HG03571 (cell line): Measurements from ENCODE around the gene RASGRF1.
"Not testable (repeated sequence)": the region's sequence is repeated elsewhere in the genome, so short reads cannot be mapped to it uniquely, and the experiment has no call there.

Source experiments
- ATAC-seq: cut with Tn5 transposase; IDR thresholded peaks from one replicate; pipeline ENCODE4 v1.9.1; 2021; ENCODE audit not compliant: unreplicated experiment

The RASGRF1 gene

GRCh38 chr15:79009379-79009778 lies 81.2 kb downstream of the RASGRF1 start:
- no peak for ATAC-seq

GRCh38 chr15:79008659-79009058 lies 81.9 kb downstream of the RASGRF1 start:
- ATAC-seq, result no peak

DNA sequence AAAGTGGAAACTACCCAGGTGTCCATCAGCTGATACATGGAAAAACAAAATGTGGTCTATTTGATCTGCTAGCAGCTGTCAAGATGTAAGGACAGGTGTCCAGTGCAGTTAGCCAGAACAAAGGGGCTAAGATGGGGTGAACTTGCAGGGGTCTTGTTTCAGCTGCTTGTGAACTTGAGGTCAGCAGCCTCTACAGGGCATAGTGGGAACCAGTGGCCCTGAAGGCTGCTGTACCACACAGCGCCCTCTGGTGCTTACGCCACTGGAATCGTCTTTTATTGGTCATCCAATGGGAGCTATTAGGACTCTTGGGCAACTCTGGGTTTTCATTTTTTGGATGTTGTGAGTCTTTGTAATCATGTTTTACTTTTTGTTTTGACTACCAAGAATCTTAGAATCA lies 83.5 kb downstream of the RASGRF1 start:
- ATAC-seq, result no peak

DNA sequence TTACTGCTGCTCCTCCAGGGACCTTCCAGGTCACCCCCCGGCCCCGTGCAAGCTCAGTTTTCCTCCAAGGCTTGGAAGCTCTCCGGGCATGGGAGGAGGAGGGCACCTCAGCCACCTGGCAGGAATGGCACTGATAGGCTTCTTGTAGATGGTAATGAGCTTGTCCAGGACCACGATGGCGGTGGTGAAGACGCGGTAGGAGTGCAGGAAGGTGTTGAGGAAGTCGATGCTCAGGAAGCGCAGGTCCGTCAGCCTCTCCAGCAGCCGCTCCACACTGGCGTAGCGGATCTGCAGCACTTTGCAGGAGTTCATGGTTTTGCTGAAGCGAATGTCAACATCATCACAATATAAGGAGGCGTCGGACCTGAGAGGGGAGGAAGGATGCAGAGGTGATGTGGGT lies 84.5 kb downstream of the RASGRF1 start:
- ATAC-seq, result no peak

DNA sequence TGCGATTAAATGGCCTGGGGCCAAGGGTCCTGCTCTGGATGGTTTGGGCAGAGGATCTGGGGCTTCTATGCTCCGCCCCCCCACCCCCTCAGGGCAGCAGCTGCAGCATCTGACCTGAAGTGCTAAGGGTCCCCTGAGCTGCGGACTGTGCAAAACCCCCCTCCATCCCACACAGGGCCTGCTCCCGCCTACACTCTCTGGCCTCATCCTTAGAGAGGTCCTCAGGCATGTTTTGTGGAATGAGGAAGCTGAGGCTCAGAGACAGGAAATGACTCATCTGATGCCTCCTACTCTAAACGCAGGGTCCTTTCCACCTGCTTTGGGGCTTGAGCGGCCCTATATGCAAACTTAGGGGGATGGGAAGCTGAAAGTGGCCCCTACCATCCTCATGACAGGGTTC lies 86.2 kb downstream of the RASGRF1 start:
- ATAC-seq, result peak; percentile 71

- ATAC-seq, result no peak
Observed at GRCh38 chr15:79003896-79004295, 86.7 kb downstream of the RASGRF1 start.

DNA sequence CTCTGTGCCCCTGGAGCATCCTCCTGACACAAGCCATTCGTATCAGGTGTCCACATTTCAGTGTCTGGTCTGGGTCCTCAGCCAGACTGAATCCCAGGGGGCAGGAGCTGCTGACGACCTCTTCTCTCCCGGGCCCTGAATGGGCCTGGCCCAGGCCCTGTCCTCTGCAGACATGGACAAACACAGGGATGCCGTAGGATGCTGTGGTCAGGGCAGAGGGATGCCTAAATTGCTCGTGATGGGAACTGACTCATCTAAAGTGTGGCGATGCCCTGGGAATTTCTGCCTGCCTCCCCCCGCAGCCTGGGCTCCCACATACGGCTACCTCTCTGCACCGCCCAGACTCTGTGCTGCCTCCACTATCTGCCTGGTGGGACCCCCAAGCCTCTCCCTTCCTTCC lies 87.3 kb downstream of the RASGRF1 start:
- no peak for ATAC-seq

DNA sequence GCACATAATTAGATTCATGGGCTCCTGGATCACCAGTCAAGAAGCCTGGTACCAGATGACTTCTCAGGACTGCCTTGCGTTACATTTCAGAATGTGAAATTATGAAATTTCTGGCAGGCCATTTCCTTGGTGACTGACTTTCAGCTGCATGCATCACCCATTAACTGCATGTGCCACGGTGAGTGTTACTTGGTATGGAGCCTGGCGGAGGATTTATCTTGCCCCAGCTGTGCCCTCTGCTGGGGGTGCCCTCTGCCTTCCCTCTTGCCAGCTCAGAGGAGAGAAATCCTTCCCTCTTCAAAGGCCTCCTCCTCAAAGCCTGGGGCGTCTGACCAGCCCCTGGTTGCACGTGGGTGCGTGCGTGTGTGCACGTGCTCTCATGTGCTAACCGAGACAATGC lies 88.0 kb downstream of the RASGRF1 start:
- ATAC-seq, result no peak

DNA sequence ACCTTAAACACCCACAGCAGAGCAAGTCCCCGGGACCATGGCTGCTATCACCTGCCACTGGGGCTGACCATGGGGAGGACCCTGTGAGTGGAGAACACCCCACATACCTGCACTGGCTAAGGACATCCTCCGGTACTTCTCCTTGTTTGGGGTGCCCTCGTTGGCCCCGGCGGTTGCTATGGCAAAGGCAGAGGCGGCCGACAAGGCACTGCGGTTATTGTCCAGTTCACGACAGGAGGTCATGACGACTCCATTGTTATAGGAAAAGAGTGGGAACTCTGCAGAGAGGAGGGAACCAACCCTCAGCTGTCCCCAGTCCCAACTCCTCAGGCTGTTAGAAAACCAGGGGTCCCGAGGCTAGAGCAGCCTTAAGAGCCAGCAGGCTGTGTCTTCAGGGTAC lies 90.9 kb downstream of the RASGRF1 start:
- no peak for ATAC-seq

- ATAC-seq, result no peak
Observed at GRCh38 chr15:78998526-78998925, 92.1 kb downstream of the RASGRF1 start.

GRCh38 chr15:78997981-78998499 lies 92.5 kb downstream of the RASGRF1 start:
- ATAC-seq, result no peak

DNA sequence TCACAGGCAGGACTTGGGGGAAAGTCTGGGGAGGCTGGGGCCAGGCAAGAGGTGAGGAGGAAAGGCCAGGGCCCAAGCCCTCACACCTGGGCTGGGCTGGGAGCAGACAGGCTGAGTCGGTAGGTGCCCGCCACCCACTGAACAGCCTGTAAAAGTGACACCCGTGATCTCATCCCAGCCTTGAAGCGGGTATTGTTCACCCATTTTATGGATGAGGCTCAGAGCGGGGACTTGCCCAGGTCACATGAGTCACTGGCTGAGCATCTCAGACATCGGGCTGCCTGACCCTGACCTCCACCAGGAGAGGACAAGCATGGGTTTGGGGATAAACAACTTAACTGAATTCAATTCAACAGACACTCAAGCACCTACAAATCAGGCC lies 93.7 kb downstream of the RASGRF1 start:
- no peak for ATAC-seq

DNA sequence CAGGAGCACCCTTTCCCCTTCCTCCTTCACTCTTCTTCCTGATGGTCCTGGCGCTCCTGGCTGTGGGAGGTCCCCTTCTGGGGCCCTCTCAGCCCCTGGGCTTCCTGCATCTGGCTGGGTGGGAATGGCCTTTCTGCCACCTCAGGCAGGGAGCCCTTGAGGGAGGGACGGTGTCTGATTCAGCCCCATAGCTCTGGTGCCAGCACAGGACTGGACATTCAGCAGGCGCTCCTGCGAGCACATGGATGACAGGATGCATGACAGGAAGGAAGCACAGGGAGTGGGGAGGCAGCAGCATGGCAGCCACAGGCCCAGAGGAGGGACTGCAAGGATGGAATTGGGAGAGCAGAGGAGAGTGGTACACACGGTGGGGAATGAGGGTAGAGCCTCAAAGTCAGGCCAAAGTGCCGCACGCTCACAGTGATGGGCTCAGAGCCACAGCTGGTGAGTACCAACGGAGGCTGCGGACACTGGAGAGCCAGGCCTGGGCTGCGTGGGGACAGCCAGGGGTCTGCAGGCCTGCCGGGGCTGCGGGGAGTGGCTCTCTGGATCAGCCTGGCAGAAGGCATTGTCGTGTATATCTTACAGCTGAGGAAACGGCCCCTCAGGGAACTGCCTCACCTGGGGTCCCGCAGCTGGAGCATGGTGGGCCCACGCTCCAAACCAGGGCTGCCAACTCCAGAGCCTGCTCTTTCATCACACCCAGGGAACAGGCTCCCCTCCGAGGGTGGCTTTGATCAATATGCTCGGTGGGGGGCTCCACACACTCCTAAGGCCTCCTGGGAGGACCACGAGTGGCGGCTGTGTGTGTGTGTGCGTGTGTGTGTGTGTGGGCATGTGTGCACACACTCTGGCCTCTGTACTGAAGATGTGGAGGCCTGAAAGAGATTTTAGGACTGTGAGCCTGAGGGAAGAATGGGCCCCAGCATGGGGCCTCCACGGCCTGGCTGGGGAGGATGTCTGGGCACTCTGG lies 94.4 kb downstream of the RASGRF1 start:
- no peak for ATAC-seq

DNA sequence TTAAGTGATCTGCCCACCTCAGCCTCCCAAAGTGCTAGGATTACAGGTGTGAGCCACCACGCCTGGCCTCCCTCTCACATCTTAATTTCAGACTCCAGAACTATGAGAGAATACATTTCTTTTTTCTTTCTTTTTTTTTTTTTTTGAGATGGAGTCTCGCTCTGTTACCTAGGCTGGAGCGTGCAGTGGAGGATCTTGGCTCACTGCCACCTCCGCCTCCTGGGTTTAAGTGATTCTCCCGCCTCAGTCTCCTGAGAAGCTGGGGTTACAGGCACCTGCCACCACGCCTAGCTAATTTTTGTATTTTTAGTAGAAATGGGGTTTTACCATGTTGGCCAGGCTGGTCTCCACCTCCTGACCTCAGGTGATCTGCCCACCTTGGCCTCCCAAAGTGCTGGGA lies 95.4 kb downstream of the RASGRF1 start:
- ATAC-seq, result not testable (repeated sequence)

DNA sequence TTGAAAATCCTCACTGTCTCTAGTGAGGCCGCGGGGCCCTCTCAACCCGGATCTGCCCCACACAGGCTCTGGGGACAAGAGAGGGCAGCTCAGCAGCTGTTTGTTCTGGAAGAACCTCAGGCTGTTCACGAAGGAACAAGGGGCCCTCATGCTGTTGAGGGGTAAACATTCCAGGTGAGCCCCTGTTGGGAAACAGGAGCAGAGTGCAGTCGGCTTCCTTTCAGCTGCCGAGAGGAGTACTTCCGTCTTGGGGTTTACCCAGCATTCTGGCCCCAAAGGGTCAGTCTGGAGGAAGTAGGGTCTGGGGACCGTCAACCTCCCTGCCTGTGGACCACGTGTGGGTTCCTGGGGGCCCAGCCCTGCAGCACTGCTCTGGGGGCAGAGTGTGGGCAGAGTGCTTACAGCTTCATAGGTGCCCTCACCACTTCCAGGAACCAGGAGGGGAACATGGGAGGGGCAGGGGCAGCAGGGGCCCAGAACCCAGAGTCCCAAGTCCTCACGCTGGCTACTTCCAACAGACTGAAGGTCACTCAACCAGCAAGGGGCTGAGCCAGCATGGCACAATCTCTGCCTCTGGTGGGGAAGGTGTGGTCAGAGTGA lies 96.5 kb downstream of the RASGRF1 start:
- no peak for ATAC-seq

- no peak for ATAC-seq
Observed at GRCh38 chr15:78993257-78993930, 97.2 kb downstream of the RASGRF1 start.

DNA sequence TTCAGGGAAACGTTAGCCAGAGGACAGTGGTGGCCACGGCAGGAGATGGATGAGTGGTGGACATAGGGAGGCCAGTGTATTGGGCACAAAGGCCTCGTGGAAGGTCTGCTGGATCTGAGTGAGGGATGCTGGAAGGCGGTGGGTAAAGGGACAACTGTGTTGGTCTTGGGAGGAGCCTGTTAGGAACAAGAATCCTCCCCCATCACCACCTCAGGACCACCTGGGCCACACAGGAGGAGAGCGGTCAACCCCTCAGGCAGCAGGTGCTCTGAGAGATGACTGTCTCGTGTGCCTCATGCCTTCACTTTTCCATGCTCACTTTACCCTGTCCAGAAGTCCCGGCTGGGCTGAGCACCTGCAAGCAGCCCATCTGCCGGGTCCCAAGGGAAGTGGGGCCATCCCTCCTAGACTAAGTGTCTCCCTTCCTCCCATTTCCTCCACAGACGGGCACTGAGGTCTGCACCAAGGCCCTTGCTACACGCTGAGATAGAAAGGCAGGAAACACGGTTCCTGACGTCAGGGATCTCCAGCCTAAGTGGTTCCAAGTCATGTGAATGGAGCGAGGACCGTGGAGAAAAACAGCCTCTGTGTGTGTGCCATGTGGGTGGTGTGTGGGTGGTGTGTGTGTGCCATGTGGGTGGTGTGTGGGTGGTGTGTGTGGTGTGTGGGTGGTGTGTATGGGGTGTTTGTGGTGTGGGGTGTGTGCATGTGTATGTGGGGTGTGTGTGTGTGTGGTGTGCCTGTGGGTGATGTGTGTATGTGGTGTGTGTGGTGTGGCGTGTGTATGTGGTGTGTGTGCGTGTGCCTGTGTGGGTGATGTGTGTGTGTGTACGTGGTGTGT lies 97.9 kb downstream of the RASGRF1 start:
- ATAC-seq, result no peak

GRCh38 chr15:78991879-78992278 lies 98.7 kb downstream of the RASGRF1 start:
- no peak for ATAC-seq

DNA sequence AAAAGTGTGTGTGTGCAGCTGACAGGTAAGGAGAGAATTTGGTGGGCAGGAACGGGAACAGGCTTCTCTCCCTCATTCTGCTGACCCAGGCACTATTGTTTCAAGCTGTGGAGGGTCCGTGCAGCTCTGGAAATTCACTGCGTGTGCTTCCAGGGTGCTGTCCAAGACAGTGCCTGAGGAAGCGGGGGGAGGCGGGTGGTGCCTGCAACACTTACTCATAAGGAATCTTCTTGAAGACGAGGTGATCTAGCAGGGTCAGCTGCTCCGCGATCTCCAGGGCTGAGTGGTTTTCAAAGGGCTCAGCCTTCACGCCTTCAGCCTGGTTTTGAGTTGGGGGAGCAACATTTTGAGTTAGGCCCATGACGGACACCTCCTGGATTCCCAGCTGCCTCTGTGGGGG lies 99.1 kb downstream of the RASGRF1 start:
- ATAC-seq, result no peak

DNA sequence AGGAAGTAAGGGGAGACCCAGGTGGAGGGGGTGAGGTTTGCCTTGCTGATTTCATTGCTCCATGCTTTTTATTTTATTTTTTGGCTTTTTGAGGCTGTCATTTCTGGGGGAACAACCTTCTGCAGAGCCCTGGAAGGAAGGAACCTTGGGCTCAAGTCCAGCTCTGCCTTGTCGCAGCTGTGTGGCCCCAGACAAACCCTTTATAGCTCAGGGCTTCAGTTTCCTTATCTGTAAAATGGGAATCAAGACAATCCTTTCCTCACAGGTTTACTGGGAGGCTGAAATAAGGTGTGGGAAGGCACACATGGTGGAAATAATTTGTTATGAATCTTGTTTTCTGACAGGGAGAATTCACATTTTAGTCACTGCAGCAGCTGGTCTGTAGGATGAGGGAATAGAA lies 100.3 kb downstream of the RASGRF1 start:
- ATAC-seq, result no peak
